ENCODE data around the gene UBE2G1.
A peak's percentile ranks its signal among the peaks of the same experiment; 100 is the strongest.

UBE2G1 gene

DNA sequence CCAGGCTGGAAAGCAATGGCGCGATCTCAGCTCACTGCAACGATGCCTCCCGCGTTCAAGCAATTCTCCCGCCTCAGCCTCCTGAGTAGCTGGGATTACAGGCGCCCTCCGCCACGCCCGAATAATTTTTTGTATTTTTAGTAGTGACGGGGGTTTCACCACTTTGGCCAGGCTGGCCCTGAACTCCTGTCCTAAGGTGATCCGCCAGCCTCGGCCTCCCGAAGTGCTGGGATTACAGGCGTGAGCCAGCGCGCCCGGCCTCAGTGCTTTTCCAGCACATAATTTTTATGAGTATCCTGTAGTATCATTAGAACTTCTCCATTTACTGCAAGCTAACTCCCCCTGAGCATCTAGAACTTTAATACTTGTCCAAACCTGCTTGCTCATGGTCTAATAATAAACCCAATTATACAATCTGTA is 1.8 kb downstream of the UBE2G1 start:
- H3K4me3 ChIP-seq (ENCODE audit: low read depth, low read length): peak overlapping the region; percentile 90
- in situ Hi-C loops (cut with HindIII; ENCODE audit: low sequenced_read_pairs): no loop called here
- no peak for DNase-seq (ENCODE audit: low read depth)
- TF ChIP-seq, protein P1, sequence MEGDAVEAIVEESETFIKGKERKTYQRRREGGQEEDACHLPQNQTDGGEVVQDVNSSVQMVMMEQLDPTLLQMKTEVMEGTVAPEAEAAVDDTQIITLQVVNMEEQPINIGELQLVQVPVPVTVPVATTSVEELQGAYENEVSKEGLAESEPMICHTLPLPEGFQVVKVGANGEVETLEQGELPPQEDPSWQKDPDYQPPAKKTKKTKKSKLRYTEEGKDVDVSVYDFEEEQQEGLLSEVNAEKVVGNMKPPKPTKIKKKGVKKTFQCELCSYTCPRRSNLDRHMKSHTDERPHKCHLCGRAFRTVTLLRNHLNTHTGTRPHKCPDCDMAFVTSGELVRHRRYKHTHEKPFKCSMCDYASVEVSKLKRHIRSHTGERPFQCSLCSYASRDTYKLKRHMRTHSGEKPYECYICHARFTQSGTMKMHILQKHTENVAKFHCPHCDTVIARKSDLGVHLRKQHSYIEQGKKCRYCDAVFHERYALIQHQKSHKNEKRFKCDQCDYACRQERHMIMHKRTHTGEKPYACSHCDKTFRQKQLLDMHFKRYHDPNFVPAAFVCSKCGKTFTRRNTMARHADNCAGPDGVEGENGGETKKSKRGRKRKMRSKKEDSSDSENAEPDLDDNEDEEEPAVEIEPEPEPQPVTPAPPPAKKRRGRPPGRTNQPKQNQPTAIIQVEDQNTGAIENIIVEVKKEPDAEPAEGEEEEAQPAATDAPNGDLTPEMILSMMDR (IDR thresholded peaks at IDR 0.05; ENCODE audit: low read depth, low read length, missing control alignments): no peak

DNA sequence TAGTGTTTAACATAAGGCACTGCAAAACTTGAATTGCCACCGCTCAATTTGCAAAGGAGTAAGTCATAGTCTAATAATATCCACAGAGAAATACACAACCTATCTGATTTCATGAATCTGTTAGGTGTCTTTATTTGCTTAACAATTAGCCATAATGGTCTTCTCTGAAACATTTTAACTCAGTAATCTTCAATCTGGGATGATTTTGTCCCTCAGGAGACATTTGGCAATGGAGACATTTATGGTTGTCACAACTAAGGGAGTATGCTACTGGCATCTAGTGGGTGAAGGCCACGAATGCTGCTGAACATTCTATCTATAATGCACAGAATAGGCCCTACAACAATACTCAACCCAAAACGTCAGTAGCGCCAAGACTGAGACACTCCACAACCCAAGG is 4.3 kb downstream of the UBE2G1 start:
- TF ChIP-seq, protein P1 (IDR thresholded peaks at IDR 0.05; ENCODE audit: low read depth, low read length, missing control alignments): peak; percentile 11
- no peak for DNase-seq (ENCODE audit: low read depth)
- no peak overlapping the region for H3K4me3 ChIP-seq (ENCODE audit: low read depth, low read length)
- in situ Hi-C loops (cut with HindIII; ENCODE audit: low sequenced_read_pairs): no loop called here

DNA sequence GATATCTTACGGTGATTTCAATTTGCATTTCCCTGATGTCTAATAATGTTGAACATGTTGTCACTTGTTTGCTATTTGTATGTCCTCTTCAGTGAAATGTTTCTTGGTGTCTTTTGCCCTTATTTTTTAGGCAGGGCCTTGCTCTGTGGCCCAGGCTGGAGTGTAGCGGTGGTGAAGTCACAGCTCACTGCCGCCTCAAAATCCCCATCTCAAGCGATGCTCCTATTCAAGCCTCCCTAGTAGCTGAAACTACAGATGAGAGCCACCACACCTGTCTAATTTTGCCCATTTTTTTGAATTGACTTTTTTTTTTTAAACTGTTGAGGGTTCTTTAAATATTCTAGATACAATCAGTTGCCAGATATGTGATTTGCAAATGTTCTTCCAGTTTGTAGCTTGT is 8.3 kb downstream of the UBE2G1 start:
- in situ Hi-C loops (cut with HindIII; ENCODE audit: low sequenced_read_pairs): no loop called here
- no peak for DNase-seq (ENCODE audit: low read depth)
- no peak overlapping the region for H3K4me3 ChIP-seq (ENCODE audit: low read depth, low read length)
- TF ChIP-seq, protein P1 (IDR thresholded peaks at IDR 0.05; ENCODE audit: low read depth, low read length, missing control alignments): no peak

DNA sequence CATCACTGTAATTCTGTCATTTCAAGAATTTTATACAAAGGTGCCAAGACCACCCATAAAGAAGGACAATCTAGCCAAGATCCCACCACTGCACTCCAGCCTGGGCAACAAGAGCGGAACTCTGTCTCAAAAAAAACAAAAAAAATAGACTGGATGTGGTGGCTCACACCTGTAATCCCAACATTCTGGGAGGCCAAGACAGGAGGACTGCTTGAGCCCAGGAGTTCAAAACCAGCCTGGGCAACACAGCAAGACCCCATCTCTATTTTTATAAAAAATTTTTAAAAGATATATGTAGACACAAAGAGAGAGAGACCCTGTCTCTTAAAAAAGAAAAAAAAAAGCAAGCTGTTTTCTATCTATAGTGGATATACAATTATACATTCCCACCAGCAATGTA is 8.8 kb downstream of the UBE2G1 start:
- no peak for DNase-seq (ENCODE audit: low read depth)
- TF ChIP-seq, protein P1 (IDR thresholded peaks at IDR 0.05; ENCODE audit: low read depth, low read length, missing control alignments): no peak
- in situ Hi-C loops (cut with HindIII; ENCODE audit: low sequenced_read_pairs): no loop called here
- no peak overlapping the region for H3K4me3 ChIP-seq (ENCODE audit: low read depth, low read length)

DNA sequence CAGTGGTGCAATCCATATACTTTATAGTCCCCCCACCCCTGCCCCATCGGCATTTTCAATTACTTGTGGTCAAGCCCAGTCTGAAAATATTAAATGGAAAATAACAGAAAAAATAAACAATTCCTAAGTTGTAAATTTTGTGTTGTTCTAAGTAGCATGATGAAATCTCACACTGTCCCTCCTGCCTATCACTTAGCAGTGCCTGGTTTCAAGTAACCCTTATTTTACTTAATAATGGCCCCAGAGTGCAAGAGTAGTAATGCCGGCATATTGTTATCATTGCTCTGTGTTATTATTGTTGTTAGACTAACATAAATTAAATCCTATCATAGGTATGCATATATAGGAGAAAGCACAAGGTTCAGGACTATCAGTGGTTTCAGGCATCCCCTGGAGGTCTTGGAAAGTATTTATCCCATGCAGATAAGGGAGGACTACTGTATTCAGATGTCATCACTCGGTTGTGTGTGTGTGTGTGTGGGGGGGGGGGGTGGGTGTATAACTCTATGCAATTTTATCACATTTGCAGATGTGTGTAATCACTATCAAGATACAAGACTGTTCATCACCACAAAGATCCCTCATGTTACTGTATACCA is 9.3 kb downstream of the UBE2G1 start:
- TF ChIP-seq, protein P1 (IDR thresholded peaks at IDR 0.05; ENCODE audit: low read depth, low read length, missing control alignments): no peak
- H3K4me3 ChIP-seq (ENCODE audit: low read depth, low read length): no peak overlapping the region
- in situ Hi-C loops (cut with HindIII; ENCODE audit: low sequenced_read_pairs): no loop called here
- DNase-seq (ENCODE audit: low read depth): no peak

DNA sequence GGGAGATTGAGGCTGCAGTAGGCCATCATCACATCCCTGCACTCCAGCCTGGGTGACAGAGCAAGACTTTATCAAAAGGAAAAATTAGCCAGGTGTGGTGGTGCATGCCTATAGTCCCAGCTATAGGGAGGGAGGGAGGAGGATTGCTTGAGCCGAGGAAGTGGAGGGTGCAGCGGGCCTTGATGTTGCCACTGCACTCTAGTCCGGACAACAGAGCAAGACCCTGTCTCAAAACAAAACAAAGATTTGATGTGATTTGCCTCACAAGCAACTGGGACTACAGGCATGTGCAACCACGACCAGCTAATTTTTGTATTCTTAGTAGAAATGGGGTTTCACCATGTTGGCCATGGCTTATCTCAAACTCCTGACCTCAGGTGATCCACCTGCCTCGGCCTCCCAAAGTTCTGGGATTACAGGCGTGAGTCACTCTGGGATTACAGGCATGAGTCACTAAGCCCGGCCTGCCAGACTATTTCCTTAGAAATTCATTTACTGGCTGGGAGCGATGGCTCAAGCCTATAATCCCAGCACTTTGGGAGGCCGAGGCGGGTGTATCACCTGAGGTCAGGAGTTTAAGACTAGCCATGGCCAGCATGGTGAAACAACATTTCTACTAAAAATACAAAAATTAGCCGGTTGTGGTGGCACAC is 11.5 kb downstream of the UBE2G1 start:
- no peak for DNase-seq (ENCODE audit: low read depth)
- TF ChIP-seq, protein P1 (IDR thresholded peaks at IDR 0.05; ENCODE audit: low read depth, low read length, missing control alignments): no peak
- in situ Hi-C loops (cut with HindIII; ENCODE audit: low sequenced_read_pairs): no loop called here
- H3K4me3 ChIP-seq (ENCODE audit: low read depth, low read length): no peak overlapping the region

Data from astrocyte of the cerebellum (primary cell).